Testis (tissue), 3 donors: ENCODE data around the gene MMP25. TPM values are rescaled to one million over a fixed set of nuclear protein-coding genes. Genes with fewer than 3 reads are reported as not detected.
"Not testable (repeated sequence)": the region's sequence is repeated elsewhere in the genome, so short reads cannot be mapped to it uniquely, and the experiment has no call there.

Experiments used
- DNase-seq: peaks from one replicate; pipeline ENCODE4 v3.0.0-alpha.2; 2019
- H3K27ac ChIP-seq, 2 donors: fragments of 200-600 bp; sonication (generic); one replicate each; pipeline ENCODE4 v1.5.1; 2019
- H3K27me3 ChIP-seq: fragments of 200-600 bp; sonication (generic); one replicate; pipeline ENCODE4 v1.5.1; 2019
- H3K36me3 ChIP-seq: fragments of 200-600 bp; sonication (generic); one replicate; pipeline ENCODE4 v1.5.1; 2017; ENCODE audit warnings: low read depth; ENCODE audit errors: missing control alignments
- H3K4me1 ChIP-seq: fragments of 200-600 bp; sonication (generic); one replicate; pipeline ENCODE4 v1.5.1; 2019
- H3K4me3 ChIP-seq, 2 donors: fragments of 200-600 bp; sonication (generic); one replicate each; pipeline ENCODE4 v1.5.1; 2017 to 2019
- H3K9me3 ChIP-seq: fragments of 200-600 bp; sonication (generic); one replicate; pipeline ENCODE4 v1.5.1; 2017
- POLR2A ChIP-seq: fragments of 450-650 bp; IDR thresholded peaks from one replicate; pipeline ENCODE4 v1.6.1; 2017; ENCODE audit warnings: antibody characterized with exemption, mild to moderate bottlenecking, moderate library complexity
- WGBS, 2 donors: methylation state at CpG; one replicate each; pipeline ENCODE4 v1.1.5; 2018; 5-methylcytosine and 5-hydroxymethylcytosine counted together
- intact Hi-C: fragments of 100-400 bp; cut with DNase I; formaldehyde crosslinking; loops from one replicate; pipeline ENCODE4 v1.15.1; 2023; ENCODE audit warnings: low total_unique reads
- polyA plus RNA-seq: library from polyadenylated mRNA; stranded (reverse); fragments of 350-450 nt; fragmentation: Illumina TruSeq; extraction: RNeasy Lipid Tissue Mini Kit (QIAGEN cat#74804); gene quantifications from one replicate; pipeline ENCODE4 v1.2.3, GENCODE V29; 2014; ENCODE audit warnings: low read depth, low replicate concordance; ENCODE audit not compliant: insufficient read depth
- total RNA-seq, 2 donors: library from RNA; depleted of rRNA; stranded (reverse); fragments of >200 nt; gene quantifications; one replicate each; pipeline ENCODE4 v1.2.3, GENCODE V29; 2016
- TF ChIP-seq, protein P1 (sequence below), 3 experiments: fragments of 450-650 bp in 2 of 3; fragments of 200-600 bp in 1 of 3; sonication (generic) in 1 of 3; IDR thresholded peaks; one replicate each; pipeline ENCODE4 v1.5.1; 2016 to 2019; ENCODE audit warnings: antibody characterized with exemption in 3 of 3, mild to moderate bottlenecking in 2 of 3, moderate library complexity in 1 of 3

Gene MMP25
- total and polyA plus RNA-seq, 3 donors from 2014 or later = 0.53 to 1.5 (median 0.62) TPM

GRCh38 chr16:3066440-3066748 lies 20.0 kb downstream of the MMP25 start:
- Histone ChIP-seq H3K27me3 (no peaks in the 10 kb centered on the region), H3K27ac (no peak overlapping the region), H3K9me3 (no peaks in the 10 kb centered on the region), H3K36me3 (no peaks in the 10 kb centered on the region), H3K4me1 (peaks cover 13% of the 10 kb centered on the region), H3K4me3 (no peak overlapping the region)
- no peak for DNase-seq
- TF ChIP-seq, protein P1, sequence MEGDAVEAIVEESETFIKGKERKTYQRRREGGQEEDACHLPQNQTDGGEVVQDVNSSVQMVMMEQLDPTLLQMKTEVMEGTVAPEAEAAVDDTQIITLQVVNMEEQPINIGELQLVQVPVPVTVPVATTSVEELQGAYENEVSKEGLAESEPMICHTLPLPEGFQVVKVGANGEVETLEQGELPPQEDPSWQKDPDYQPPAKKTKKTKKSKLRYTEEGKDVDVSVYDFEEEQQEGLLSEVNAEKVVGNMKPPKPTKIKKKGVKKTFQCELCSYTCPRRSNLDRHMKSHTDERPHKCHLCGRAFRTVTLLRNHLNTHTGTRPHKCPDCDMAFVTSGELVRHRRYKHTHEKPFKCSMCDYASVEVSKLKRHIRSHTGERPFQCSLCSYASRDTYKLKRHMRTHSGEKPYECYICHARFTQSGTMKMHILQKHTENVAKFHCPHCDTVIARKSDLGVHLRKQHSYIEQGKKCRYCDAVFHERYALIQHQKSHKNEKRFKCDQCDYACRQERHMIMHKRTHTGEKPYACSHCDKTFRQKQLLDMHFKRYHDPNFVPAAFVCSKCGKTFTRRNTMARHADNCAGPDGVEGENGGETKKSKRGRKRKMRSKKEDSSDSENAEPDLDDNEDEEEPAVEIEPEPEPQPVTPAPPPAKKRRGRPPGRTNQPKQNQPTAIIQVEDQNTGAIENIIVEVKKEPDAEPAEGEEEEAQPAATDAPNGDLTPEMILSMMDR (IDR thresholded peaks at IDR 0.05) = no peak
- TF ChIP-seq POLR2A = no peak
- intact Hi-C loops = no loop called here
- 86 to 97% methylated on average over 5 to 7 of the region's 7 CpGs for WGBS, 2 donors

DNA sequence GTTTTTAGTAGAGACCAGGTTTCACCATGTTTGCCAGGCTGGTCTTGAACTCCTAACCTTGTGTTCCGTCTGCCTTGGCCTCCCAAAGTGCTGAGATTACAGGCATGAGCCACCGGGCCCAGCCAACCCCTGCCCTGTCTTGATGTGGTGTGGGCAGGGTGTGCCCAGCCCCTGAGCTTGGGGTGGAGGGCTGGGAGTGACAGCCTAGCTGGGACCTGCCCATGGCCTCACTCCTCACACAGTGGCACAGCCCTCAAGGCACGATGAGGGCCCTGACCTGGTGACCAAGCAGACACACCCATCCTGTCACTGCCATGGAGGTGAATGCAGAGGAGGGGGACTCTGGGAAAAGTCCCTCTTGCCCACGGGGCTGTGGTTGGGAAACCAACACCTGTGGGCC lies 22.1 kb downstream of the MMP25 start:
- H3K27ac ChIP-seq = no peak overlapping the region
- H3K9me3 ChIP-seq = no peaks in the 10 kb centered on the region
- TF ChIP-seq, protein P1 (IDR thresholded peaks at IDR 0.05) = no peak
- no peak for TF ChIP-seq POLR2A
- H3K36me3 ChIP-seq = no peaks in the 10 kb centered on the region
- H3K4me1 ChIP-seq = peaks cover 13% of the 10 kb centered on the region
- H3K27me3 ChIP-seq = no peaks in the 10 kb centered on the region
- no peak overlapping the region for H3K4me3 ChIP-seq
- 78 to 80% methylated on average over 1 to 4 of the region's 4 CpGs for WGBS, 2 donors
- DNase-seq = no peak
- intact Hi-C loops = no loop called here

GRCh38 chr16:3069146-3069545 lies 22.8 kb downstream of the MMP25 start:
- intact Hi-C loops, DNase-seq, H3K4me3 ChIP-seq, H3K36me3 ChIP-seq, H3K27ac ChIP-seq, H3K27me3 ChIP-seq, H3K9me3 ChIP-seq: not testable (repeated sequence)
- H3K4me1 ChIP-seq = peaks cover 13% of the 10 kb centered on the region
- 92 to 93% methylated on average over 10 to 11 of the region's 11 CpGs for WGBS, 2 donors

- 91 to 93% methylated on average over 9 of the region's 9 CpGs for WGBS, 2 donors
- Histone ChIP-seq H3K36me3 (no peaks in the 10 kb centered on the region), H3K4me1 (peaks cover 7% of the 10 kb centered on the region), H3K27me3 (no peaks in the 10 kb centered on the region), H3K27ac (no peak overlapping the region), H3K9me3 (no peaks in the 10 kb centered on the region), H3K4me3 (no peak overlapping the region)
- TF ChIP-seq, protein P1 (IDR thresholded peaks at IDR 0.05) = no peak
- TF ChIP-seq POLR2A = no peak
- no peak for DNase-seq
- intact Hi-C loops = no loop called here
These were observed 24.3 kb downstream of the MMP25 start for GRCh38 chr16:3070608-3071111.

DNA sequence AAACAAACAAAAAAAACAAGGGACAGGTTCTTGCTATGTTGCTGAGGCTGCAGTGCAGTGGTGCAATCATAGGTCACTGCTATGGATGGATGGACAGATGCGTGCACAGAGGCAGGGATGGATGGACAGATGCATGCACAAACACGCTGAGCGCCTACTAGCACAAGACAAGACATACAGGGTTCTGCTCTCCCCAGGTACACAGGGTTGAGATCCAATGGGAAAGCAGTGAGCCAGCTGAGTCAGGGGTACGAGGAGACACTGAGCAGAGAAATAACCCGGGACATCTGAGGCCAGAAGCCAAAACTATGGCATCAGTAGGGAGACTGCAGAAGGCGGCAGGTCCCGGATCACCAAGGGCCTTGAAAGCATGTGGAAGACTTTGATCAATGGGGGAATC lies 25.3 kb downstream of the MMP25 start:
- WGBS, 2 donors = 93 to 94% methylated on average over 7 of the region's 7 CpGs
- DNase-seq = no peak

DNA sequence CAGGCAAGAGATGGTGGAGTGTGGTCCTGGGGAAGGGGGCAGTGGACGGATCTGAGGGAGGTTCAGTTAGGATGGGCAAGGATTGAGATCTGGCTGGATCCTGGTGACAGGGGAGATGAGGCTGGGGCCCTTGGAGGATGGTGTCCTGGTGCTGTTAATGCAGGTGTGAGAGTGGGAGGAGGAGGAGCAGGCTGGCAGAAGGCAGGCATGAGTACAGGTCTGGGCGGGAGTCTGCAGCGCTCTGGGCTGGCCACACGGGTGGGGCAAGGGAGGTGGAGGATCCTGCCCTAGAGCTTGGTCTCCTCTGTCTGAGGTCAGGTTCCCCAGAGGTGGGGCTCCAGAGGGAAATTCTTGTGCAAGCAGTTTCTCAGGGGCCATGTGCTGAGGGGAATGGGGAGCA lies 25.8 kb downstream of the MMP25 start:
- DNase-seq, H3K4me1 ChIP-seq, H3K27ac ChIP-seq, H3K9me3 ChIP-seq, H3K36me3 ChIP-seq, intact Hi-C loops, H3K27me3 ChIP-seq, H3K4me3 ChIP-seq: not testable (repeated sequence)
- WGBS, 2 donors = 69 to 71% methylated on average over 3 to 4 of the region's 4 CpGs

More for the DNA sequence above, 25.3 kb downstream of the MMP25 start:
- no peak for TF ChIP-seq POLR2A
- TF ChIP-seq, protein P1 (IDR thresholded peaks at IDR 0.05) = no peak
- Histone ChIP-seq H3K27me3 (no peaks in the 10 kb centered on the region), H3K9me3 (no peaks in the 10 kb centered on the region), H3K4me1 (peaks cover 5% of the 10 kb centered on the region), H3K36me3 (no peaks in the 10 kb centered on the region), H3K27ac (no peak overlapping the region), H3K4me3 (no peak overlapping the region)
- intact Hi-C loops = no loop called here

DNA sequence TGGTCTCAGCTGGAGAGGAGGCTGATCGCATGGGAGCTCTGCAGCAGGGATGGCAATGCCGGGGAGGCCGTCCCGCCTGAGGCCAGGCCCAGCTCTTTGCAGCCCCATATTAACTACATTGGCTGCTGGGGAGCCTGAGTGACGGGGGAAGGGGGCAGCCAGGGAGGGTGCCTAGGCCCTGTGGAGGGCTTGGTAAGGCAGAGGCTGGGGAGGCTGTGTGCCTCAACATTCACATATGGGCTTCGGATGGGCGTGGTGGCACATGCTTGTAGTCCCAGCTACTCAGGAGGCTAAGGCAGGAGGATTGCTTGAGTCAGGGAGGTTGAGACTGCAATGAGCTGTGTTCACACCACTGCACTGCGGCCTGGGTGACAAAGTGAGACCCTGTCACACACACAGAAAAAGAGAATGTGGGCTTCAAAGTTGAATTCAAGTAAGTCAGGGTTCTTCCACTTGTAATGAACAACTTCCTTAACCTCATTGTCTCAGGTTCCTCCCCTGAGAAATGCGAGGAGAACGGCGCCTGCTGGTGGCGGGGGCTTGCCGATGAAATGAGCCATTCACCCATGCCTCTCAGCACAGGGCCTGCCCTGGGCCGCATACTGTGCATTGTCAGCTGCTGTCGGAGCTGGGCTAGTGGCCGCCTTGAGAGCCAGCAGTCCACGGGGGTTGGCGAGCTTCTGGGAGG lies 26.4 kb downstream of the MMP25 start:
- H3K4me3 ChIP-seq, DNase-seq, H3K4me1 ChIP-seq, H3K36me3 ChIP-seq, H3K9me3 ChIP-seq, H3K27ac ChIP-seq, intact Hi-C loops, H3K27me3 ChIP-seq: not testable (repeated sequence)
- 96% methylated on average over 15 of the region's 18 CpGs; no CpG with 5 or more reads in 1 of the 2 donors for WGBS, 2 donors
